ENCODE results near the gene PLEKHH2.
"Not testable (repeated sequence)": the region's sequence is repeated elsewhere in the genome, so short reads cannot be mapped to it uniquely, and the experiment has no call there.

The PLEKHH2 gene

DNA sequence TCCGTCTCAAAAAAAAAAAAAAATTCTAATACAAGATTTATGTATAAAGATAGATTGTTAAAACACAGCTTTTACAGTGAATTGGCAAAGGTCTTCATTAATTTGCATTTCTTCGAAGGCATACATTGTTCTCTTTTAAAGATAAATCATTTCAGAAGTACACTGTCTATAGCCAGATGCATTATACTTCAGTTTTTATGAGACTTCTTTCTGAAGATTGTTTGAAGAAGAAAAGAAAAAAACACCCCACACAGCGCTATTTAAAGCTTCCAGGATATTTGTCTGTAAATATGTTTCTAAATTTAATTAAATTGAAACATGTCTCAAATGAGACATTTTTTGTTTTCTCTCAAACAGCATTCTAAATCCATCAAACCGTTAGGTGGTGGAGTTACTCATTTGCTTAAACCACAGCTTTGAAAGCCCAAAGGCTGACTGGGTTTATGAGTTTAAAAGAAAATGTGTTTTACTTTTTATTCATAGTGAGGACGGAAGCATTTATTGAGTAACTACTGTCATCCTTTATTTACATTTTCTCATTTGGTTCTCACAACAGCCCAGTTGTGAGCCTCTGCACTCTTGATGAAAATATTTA is 81.6 kb downstream of the PLEKHH2 start:
- DNase-seq, result no peak

DNA sequence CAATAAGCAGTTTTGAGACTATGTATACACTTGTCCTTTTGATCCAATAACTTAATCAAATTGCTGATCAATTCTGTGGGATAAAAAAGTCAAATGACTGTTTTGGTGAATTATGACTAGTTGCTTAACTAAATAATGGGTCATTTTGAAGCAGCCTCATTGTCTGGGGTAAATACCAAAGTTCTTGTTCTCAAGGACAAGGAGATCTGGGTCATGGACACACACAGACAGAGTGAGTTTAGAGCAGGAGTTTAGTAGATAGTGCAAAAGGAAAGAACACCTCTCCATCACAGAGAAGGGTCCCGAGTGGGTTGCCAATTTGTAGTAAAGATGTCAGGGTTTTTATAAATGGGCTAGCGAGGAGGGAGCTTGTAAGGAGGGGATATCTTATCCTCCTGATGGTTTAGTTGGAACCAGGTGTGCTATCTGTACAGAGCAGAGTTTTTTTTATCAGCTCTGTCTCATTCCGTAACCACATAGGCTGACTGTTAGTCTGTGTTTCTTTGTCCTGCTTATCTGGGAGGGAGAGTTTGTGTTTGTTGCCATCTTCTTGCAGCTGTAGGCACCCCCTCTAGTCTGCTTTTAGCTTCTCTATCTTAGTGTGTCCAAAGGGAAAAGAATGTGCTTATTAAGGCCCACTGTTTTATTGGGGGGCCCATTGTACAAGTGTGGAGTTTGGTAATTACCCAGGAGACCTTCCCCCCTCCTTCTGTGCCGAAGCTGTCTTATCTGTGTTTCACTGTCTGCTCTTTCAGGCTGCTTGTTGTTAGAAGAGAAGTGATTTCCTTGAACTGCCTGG is 87.9 kb downstream of the PLEKHH2 start:
- no peak for DNase-seq

DNA sequence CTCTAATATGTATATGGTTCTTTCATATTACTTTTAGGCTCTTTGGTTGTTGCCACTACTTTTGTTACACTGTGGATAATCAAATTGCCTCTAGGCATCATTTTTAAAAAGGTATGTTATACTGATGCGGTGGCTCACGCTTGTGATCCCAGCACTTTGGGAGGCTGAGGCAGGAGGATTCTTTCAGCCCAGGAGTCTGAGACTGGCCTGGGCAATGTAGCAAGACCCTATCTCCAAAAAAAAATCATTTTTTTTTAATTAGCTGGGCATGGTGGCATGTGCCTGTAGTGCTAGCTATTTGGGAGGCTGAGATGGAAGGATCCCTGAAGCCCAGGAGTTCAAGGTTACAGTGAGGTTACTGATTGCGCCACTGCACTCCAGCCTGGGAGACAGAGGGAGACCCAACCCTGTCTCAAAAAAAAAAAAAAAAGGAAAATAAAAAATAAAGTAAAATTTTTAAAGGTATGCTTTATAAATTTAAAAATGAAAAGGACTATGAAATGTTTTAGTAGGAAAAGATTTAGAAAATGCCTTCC is 88.7 kb downstream of the PLEKHH2 start:
- DNase-seq, result no peak

DNA sequence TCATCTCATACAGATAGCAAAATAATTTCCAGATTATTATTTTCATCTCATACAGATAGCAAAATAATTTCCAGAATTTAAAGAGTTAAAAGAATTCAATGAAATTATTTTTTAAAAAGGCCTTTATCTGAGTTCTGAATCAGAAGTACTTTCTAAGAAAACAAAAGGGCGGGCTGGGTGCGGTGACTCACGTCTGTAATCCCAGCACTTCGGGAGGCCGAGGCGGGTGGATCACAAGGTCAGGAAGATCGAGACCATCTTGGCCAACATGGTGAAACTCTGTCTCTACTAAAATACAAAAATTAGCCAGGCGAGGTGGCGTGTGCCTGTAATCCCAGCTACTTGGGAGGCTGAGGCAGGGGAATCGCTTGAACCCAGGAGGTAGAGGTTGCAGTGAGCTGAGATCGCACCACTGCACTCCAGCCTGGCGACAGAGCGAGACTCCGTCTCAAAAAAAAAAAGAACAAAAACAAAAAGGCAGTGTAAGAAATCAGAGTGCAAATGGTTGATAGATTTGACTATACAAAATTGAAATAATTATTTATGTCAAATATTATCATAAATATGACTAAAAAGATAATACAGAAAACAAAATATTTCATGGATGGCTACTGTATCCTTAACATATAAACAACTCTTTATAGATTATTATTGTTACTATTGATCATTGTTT is 90.0 kb downstream of the PLEKHH2 start:
- DNase-seq, result not testable (repeated sequence)

DNA sequence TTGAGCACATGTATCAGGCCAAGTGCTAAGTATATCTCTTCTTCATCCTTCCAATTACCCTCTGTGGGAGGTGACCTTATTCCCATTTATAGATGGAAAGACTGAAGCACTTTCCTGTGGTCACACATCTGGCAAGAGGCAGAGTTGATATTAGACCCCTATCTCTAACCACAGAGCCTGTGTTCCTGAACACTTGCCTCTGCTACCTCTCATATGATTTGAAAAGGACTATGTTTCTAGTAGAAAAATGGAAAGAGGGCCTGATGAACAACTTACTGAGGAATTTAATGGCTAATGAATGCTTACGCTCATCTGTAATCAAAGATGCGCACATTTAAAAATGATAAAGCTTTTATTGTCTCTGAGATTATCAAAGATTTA is 90.6 kb downstream of the PLEKHH2 start:
- no peak for DNase-seq

DNA sequence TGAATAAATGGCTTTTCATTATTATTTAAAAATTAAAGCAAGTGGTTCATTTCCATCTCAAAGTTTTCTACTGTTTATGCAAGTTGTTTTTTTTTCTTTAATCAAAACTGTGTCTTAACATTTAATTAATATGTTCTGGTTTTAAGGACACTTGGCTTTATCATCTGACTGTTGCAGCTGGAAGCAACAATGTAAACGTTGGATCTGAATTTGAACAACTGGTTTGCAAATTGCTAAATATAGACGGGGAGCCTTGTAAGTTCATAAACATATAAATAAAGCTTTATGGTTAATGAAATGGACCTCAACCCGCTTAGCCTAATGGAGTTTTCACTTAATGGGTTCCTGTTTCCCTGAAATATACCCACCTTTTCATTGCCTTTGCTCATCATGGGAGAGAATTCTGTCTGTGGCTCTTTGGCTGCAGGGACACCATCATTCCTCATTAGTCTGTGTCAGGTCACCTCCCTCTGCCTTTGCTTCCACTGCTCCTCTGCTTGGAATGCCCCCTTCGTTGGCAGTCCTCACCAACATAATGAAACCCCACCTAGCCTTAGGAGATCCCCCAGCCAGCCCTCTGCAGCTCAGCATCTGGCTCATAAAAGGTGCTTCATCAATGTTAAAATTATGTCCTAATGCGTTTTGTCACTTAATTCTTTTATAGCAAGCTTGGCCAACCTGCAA is 92.6 kb downstream of the PLEKHH2 start:
- DNase-seq, result no peak

DNA sequence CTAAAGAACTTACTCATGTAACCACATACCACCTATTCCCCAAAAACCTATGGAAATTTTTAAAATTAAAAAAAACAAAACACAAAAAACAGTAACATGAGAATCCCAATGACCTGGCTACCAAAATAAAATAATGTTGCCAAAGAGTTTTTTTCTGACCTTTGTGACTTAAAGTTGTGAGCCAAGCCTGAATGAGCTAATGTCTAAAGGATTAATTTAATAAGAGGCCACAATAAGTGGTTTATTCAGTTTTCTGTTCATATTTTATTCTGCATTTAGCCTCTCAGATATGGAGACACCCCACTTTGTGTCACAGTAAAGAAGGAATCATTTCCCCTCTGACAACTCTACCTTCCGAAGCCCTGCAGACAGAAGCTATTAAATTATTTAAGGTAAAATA is 94.2 kb downstream of the PLEKHH2 start:
- DNase-seq, result no peak

DNA sequence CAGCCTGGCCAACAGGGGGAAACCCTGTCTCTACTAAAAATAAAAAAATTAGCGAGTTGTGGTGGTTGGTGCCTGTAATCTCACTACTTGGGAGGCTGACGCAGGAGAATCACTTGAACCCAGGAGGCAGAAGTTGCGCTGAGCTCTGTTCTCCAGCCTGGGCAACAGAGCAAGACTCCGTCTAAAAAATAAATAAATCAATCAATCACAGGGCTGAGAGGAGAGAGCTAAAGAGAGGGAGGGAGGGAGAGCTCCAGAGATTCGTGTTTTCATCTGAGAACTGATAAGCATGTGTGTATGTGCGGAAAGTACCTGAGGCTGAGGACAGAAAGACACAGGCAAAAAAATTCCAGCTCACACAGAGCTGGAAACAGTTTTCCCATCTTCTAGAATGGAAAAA is 99.6 kb downstream of the PLEKHH2 start:
- DNase-seq, result no peak

DNA sequence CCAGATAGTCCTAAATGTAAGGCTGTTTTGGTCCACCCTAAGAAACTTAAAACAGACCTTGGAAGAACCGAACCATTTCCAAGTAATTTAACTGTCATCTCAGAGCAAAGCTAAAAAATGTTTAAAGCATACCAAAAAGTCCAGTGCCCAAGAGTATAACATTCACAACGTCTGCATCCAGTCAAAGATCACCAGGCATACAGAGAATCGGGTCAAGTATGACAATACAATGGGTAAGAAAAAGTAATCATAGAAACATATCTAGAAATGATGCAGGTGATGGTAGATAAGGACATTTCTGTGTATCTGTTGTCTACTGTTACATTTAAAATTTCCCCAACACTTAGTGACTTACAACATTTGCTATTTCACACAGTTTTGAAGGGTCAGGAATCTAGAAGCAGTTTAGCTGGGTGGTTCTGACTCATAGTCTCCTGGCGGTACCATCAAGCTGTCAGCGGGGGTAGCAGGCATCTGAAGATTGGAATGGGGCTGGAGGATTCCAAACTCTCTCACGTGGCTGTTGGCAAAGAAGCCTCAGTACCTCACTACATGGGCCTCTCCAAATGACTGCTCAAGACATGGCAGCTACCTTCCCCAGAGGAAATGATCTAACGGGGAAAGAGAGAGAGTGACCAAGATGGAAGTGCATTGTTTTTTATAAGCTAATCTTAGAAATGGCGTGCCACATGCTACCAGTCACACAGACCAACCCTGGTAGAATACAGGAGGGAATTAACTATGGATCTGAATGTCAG is 100.2 kb downstream of the PLEKHH2 start:
- DNase-seq, result no peak

DNA sequence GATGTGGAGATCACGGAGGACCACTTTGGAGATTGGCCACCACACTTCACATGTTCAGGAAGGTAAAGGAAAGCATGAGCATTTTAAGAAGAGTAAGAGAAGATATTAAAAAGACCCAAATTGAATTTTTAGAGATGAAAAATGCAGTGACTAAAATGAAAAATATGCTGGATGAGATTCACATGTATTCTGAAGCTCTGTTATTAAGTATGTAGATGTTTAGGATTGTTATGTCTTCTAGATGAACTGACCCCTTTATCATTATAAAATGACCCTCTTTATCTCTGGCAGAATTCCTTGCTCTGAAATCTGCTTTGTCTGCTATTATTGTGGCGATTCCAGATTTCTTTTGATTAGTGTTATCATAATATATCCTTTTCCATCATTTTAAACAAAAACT is 100.8 kb downstream of the PLEKHH2 start:
- no peak for DNase-seq

DNA sequence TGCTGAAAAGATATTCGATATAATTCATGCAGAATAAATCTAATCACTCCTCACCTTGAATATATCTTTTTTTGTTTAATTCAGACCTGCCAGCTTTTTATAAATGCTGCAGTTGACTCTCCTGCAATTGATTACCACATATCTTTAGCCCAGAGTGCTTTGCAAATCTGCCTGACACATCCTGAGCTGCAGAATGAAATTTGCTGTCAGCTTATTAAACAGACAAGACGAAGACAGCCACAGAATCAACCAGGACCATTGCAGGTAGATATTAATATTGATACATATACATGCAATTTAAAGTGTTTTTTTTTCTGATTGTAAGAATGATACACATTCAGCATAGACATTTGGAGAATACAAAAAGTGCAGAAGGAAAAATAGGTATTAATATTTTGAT is 101.2 kb downstream of the PLEKHH2 start:
- DNase-seq, result no peak

DNA sequence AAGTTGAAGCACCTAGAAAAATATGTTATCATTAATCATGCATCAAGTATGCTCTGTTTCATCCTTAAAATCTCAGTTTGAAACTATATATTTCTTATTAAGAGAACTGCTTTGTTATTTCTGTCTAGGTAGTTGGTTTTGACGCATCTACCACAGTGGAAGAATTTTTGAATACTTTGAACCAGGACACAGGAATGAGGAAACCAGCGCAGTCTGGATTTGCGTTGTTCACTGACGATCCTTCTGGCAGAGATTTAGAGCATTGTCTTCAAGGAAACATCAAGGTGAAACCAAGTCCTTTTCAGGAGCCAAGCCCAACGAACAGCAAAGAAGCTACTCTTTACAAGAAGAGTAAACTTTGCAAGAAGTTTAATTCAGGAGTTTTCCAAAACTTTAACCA is 106.6 kb downstream of the PLEKHH2 start:
- DNase-seq, result no peak

DNA sequence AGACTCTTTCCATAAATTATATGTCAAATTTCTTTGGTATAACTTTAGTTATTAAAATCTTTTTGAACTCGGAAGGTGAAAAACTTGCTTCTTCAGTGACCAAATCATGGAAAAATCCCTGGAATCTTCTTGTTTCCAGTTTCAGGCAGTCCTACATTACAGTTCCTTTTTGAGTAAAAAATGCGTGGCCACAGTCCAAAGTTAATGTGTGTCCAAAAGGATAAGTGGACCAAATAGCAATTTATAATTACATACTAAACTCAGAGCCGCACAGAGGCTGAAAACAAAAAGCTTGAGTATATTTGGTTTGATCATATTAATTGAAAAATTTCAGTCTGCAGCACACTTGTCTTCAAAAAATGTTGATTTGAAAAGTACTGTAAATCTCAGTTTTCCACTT is 108.4 kb downstream of the PLEKHH2 start:
- no peak for DNase-seq

DNA sequence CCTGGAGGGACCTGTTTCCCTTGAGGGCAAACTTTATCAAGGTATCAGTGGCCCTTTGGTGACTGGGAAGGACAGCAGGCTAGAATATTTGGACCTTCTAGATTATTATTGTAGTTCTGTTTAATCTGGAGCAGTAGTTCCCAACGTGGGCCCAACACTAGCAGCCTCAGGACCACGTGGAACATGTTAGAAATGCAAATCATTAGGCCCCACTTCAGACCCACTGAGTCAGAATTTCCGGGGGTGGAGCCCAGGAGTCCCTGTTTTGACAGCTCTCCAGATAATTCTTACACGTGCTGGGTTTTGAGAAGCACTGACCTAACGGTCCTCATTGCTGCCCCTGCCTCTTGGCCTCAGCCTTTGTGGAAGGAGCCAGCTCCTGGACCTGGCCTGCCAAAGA is 111.3 kb downstream of the PLEKHH2 start:
- DNase-seq, result peak; percentile 14 to 15

DNA sequence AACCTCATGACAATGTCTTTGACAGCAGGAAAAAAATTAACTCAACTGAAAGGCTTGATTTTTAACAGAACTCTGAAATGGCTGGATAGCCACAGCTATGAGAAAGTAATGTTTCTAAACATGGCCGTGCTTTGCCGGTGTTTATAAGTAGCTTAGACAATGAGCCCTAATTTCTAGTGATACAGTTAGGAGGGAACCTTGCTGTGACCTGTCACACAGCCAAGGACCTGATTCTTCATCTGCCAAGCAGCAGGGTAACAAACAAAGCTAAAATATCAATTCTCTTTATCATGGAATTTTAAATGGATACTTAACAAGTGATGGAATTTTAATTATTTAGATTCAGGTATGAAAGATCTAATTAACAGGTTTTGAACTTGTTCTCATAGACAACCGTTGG is 112.5 kb downstream of the PLEKHH2 start:
- DNase-seq, result no peak

DNA sequence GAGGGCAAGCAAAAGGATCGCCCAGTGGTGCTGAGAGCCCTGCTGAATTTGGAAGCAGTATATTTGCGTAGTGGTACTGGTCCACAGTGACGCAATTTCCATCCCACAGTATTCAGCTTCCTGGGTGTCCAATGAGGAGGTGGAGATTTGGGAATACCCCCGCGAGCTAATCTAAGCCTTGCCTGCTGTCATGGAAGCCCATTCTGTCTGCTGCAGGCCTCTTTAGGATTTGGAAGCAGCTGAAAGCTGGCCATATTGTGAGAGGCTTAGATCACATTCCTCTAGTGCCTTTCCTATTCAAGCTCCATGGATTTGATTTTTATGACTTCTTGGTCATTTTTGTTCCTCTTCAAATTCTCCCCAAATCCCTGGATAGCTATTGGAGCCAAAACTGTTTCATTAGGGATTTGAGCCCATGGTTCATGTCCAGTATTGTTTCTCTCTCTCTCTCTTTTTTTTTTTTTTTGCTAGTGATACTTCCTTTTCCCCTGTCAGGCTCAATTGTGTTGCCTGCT is 114.5 kb downstream of the PLEKHH2 start:
- no peak for DNase-seq

DNA sequence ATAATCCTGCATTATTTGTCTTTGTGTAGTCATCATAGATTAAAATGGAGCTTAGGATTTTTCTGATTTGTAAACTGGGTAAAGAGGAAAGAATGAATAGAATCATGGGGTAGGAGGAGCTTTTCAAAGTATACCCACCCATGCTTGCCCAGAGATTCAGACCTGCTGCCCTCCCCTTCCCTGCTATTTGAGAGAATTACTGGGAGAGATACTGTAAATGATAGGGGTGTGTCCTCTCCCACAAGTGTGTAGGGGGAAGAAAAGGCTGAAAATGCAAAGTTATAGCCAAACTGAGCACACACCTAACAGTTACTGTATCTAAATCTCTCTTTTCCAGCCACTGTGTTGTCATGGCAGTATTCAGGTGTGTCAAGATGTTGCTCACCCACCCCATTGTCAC is 115.2 kb downstream of the PLEKHH2 start:
- DNase-seq, result no peak

DNA sequence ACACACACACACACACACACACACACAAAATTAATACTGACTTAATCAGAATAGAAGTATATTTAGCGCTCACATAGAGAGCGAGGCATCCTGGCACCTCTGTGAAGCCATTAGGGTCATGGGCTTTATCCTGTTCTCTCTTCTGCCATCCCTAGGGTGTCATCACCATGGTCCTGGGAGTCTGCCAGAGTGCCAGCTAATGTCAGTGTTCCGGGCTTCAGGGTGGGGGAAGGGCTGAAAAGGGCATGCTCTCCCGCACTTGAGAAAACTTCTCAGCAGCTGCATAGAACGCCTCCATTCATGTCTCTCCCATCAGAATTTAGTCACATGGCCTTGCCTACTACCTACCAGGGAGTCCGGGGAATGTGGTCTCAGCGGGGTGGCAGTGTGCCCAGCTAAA is 117.1 kb downstream of the PLEKHH2 start:
- no peak for DNase-seq

DNA sequence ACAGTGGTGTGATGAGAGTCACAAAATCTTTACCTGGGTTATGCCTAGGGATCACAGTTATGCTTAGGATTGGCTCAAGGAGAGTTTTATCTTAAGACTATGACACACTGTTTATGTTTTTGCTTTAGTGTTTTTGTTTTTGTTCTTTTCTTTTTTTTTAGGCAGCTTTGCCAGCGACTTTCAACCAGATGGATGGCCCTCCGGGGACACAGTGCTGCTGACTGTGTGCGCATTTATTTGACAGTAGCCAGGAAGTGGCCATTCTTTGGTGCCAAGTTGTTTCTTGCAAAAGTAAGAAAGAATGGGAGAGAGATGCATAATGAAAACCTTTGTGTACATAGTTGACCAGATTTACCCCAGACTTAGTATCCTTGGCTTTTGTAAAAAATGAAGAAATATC is 121.7 kb downstream of the PLEKHH2 start:
- no peak for DNase-seq

DNA sequence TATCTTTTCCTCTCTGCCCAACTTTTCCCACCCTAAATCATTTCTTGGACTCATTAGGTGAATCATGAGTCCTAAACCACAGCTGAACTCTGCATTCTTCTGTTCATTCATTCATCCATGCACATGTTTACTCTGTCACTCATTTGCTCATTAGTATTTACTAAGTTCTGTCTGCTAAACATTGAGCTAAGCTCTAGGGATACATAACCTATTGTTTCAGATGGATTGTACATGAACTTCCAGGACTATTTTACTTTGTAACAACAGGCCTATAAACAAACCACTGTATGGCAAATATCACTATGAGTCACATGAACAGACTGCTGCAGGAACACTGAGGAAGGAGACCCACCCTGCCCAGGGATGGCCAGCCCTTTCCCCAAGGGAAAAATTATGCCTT is 122.1 kb downstream of the PLEKHH2 start:
- no peak for DNase-seq

DNA sequence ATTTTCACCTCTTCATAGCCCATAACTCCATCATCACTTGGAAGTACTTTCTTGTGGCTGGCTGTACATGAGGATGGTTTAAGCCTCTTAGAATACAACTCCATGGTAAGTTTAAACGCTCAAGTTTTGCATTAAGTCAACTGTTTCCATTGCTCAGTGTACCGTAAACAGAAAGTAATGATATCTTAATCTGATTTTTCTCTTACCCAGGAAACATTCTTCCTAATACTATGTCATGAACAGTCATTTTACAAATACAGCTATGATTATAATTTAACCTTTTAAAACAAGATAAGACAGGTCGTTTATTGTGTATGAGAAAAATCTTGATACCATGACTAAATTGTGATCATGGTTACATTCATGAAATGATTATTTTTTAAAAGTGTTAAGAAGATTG is 125.2 kb downstream of the PLEKHH2 start:
- DNase-seq, result no peak

DNA sequence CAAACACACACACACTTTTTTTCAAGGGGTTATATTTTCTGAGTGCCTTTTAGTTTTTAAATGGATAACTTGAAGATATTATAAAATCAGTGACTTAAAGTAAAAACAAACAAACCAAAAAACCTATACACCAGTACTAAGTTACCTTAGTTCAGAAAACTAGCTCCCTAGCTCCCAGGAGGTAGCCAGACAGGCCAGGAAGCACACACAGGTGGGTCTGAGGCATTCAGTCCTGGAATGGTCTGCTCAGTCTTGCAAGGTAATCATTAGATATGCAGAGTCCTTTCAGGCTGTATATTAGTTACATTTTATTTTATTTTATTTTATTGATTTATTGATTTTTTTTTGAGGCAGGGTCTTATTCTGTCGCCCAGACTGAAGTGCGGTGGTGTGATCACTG is 126.0 kb downstream of the PLEKHH2 start:
- DNase-seq, result no peak
